GM18505 (cell line): ENCODE measurements around the gene ANO8.
"Not testable (repeated sequence)": the region's sequence is repeated elsewhere in the genome, so short reads cannot be mapped to it uniquely, and the experiment has no call there.

Experiments
- ATAC-seq: cut with Tn5 transposase; IDR thresholded peaks from one replicate; pipeline ENCODE4 v1.9.1; 2021; ENCODE audit not compliant: unreplicated experiment
- POLR2A ChIP-seq: IDR thresholded peaks from 4 replicates; pipeline ENCODE4 v1.6.1; 2011; ENCODE audit warnings: borderline replicate concordance; ENCODE audit not compliant: insufficient read depth, insufficient read length; ENCODE audit errors: extremely low read depth

Gene ANO8

GRCh38 chr19:17334414-17335409, at the start of gene ANO8:
Gene ANO8, minus strand, starts transcription at chr19:17334855. Its CDS starts 185 bp downstream, at chr19:17334670.
- peak; percentile 52 for ATAC-seq
- peak; percentile 23 for TF ChIP-seq POLR2A

GRCh38 chr19:17380426-17381138, 45.9 kb upstream of the ANO8 start:
- no peak for TF ChIP-seq POLR2A
- ATAC-seq = no peak

GRCh38 chr19:17379221-17379631, 44.6 kb upstream of the ANO8 start:
- ATAC-seq = no peak

GRCh38 chr19:17378271-17378670, 43.6 kb upstream of the ANO8 start:
- no peak for TF ChIP-seq POLR2A
- ATAC-seq = no peak

More at GRCh38 chr19:17379221-17379631, 44.6 kb upstream of the ANO8 start:
- TF ChIP-seq POLR2A = no peak

GRCh38 chr19:17376935-17377600, 42.4 kb upstream of the ANO8 start, which contains the start of gene PLVAP:
Gene PLVAP, minus strand, starts transcription at chr19:17377342. Its CDS starts 54 bp downstream, at chr19:17377288.
- ATAC-seq = no peak
- TF ChIP-seq POLR2A = no peak

- ATAC-seq = peak; percentile 77
- no peak for TF ChIP-seq POLR2A
Measured at GRCh38 chr19:17370026-17370587, 35.5 kb upstream of the ANO8 start.

- TF ChIP-seq POLR2A = no peak
- ATAC-seq = no peak
Measured at GRCh38 chr19:17365361-17365760, 30.7 kb upstream of the ANO8 start.

- not testable (repeated sequence) for ATAC-seq
Measured at GRCh38 chr19:17363852-17364605, 29.4 kb upstream of the ANO8 start.

GRCh38 chr19:17359905-17360800, 25.5 kb upstream of the ANO8 start:
- ATAC-seq = no peak
- TF ChIP-seq POLR2A = no peak

GRCh38 chr19:17358395-17358794, 23.7 kb upstream of the ANO8 start:
- ATAC-seq = no peak
- no peak for TF ChIP-seq POLR2A

- ATAC-seq = no peak
- no peak for TF ChIP-seq POLR2A
Measured at GRCh38 chr19:17357724-17358123, 23.1 kb upstream of the ANO8 start.

- no peak for TF ChIP-seq POLR2A
- ATAC-seq = no peak
Measured at GRCh38 chr19:17357078-17357666, 22.5 kb upstream of the ANO8 start.

GRCh38 chr19:17353386-17353785, 18.7 kb upstream of the ANO8 start:
- no peak for TF ChIP-seq POLR2A
- ATAC-seq = no peak
